Measurements from ENCODE around the gene LARP4B.
"Not testable (repeated sequence)": the region's sequence is repeated elsewhere in the genome, so short reads cannot be mapped to it uniquely, and the experiment has no call there.

The LARP4B gene

DNA sequence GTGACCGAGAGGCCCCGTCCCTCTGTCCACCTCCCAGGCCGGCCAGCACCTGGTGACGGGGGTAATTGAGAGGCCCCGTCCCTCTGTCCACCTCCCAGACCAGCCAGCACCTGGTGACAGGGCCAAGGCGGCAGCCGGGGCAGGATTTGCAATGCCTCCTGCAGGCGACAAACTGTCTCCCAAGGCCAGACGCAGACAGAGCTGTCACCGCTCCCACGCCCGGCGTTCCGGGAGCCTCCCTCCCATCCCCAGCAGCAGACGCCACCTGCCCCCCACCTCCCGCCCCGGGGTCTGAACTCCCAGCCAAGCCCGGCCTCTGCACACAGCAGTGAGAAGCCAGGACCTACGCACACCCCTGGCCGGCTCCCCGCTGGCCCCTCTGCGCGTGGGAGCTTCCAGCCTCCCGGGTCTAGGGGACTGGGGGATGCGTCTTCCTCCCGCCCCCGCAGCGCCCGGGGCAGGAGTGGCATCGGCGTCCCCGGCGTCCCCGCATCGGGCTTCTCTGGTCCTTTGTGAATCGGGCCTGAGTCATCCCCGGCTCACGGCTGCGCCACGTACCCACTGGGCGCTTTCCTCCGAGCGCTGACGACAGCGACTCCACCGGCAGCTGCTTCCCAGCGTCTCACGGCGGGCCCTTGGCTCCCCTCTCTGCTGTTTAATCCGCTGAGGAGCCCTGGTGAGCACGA is 147.0 kb downstream of the LARP4B start:
- DNase-seq: no peak

DNA sequence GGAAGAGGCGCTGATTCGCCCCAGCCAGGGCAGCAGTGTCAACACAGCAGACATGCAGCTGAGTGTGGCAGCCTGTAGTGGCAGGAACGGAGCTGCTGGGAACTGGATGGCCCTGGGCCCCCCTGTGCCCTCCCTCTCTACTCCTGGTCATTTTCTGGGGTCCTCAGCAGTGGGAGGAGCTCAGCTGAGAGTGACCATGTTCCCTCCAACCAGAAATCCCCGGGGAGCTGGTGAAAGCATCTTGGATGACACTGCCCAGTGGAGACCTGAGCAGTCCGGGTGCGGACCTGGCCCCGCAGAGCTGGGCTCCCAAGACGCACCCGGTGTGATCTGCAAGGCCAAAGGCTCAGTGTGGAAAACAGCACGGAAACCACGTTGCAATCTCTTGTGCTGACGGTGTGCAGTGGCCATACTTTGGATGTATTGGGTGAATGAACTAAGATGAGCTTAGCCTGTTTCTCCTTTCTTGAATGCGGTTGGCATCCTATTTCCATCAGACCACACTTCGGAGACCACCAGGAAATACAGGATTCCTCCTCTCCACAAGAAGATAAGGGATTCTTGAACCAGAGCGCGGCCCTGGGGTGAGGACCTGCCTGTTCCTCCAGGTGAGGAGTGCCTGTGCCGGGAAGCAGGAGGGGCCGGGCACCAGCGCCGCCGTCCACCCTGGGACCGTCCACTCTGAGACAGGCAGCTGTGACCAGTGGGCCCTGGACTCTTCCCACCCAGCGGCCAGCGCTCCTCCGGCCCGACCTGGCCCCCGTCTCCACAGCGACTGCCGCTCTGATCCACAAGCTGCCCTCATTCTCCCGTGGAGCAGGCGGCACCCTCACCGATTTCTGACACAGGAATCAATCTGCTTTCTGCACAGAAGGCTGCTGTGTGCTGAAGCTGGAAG is 148.5 kb downstream of the LARP4B start:
- no peak for DNase-seq

DNA sequence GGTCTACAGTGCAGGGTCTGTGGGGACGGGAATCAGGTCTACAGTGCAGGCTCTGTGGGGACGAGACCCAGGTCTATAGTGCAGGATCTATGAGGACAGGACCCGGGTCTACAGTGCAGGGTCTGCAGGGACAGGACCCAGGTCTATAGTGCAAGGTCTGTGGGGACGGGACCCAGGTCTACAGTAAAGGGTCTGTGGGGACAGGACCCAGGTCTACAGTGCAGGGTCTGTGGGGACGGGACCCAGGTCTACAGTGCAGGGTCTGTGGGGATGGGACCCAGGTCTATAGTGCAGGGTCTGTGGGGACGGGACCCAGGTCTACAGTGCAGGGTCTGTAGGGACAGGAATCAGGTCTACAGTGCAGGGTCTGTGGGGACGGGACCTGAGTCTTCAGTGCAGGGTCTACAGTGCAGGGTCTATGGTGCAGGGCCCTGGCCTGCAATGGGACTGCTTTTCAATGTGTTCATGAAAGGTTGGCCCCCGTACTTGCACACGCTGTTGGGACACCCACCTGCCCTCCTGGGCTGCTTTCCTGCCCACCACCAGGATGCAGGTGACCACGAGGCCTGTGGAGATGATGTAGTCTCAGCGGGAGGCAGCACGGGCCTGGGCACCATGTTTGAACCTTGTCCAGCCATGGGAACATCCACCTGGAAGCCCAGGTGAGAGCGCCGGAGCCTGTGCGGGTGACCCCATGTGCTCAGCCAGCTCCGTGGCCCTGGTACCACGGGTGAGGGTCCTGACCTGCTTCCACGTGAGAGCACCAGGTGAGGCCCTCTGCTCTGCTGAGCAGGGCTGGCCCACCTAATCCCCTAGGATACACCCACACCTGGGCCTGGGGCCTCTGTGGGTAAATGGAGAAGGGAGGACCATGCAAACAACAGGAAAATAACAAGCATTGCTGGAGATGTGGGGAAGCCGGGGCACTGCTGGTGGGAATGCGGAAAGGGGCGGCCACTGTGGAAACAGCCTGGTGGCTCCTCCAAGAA is 150.7 kb downstream of the LARP4B start:
- no peak for DNase-seq

DNA sequence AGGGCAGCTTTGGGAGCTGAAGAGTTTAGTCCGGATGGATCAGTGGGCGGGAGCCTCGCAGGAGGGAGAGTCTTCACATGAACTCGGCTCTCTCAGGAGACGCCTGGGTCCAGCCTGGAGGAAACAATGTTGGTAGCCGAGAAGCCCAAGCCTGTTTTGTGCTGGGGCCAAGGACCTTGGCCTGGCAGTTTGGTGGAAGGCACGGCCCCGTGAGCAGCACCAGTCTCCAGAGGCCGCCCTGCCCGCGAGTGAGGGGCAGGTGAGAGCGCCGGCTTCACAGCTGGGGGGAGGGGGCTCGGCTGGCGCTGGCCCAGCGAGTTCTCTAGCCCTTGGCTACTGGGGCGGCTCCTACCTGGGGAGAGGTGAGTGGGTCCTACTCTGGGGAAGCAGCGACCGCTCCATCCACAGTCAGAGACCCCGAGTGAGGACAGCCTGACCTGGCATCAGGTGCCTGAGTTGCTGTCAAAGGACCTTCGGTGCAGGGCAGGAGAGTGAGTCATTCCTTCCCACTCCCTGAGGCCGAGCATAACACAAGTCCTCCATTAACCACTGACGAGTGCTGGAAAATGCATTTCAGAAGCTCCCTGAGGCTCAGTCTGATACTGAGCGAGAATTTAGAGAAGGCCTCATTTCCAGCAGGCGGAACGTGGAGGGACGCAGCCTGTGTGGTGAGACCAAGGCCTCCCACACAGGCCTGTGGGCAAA is 152.7 kb downstream of the LARP4B start:
- no peak for DNase-seq

DNA sequence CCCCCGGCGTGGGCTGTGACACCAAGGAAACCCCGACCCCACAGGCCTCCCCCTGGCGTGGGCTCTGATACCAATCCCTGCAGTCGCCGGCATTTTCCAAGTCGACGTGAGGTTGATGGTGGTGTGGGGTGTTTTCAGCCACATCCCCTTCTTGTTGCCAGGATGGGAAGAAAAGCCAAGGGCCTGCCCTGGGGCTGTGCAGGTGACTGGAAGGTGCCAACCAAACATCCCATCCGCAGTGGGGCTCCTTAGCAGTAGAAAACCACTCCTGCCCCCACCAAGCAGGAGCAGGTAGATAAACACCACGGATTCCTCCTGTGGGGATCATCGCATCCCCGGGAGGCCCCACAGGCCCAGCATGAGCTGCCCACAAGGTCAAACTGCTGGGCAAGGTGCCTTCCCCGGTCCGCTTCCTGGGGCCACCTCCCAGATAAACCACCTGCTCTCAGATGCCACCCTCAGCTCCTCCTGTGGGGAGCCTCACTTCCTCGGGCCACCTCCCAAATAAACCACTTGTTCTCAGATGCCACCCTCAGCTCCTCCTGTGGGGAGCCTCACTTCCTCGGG is 153.5 kb downstream of the LARP4B start:
- DNase-seq: no peak

DNA sequence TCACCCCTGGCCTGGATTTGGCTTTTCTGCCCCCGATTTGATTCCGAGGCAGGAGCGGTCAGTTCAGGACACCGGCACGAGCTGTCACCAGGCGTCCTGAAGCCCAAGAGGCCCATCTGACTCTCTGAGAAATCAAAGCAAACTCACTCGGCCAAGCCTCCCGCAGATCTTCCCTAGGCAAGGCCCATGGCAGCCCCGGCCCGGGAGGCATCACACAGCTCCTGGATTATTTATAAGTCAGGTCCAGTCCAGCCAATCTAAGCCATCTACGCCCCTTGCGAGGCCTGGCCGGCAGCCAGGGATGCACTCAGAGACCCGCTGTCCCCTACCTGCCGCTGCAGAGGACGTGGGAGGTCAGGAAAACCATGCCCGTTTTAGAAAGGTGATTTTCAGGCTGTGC is 154.7 kb downstream of the LARP4B start:
- no peak for DNase-seq

DNA sequence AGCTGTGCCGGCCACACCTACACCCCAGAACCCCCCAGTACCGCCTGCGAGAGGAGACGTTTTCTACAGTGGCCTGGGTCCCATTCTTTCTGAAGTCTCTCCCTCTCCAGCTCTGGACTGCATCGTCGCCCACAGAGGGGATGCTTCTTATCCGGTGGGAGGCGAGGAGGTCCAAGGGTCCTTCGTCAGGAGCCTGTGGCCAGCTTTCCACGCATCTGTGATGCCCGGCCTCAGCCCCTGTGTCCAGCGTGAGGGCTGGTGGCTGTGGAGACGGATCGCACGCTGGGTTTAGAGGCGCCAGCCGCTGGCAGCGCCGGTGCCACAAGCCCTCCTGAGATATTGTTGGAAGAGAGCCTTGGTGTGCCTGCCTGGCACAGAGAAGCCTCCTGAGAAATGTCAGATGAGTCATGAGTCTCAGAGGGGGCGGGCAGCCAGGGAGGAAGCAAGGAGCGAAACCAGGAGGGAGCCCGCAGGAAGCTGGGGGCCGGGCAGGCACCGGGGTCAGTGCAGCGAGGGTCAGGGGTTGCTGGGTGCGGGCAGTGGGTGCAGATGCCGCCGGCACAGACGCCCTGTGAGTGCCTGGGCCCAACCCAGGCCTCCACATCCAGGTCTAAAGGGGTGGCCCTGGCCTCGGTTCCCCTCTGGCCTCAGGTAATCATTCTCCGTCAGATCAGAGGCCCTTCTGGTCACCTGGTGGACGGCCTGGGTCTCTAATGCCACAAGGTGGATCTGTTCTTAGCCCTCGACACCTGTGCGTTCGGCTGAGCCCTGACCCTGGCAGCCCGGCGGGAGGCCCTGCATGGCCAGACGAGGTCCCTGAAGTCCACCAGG is 156.0 kb downstream of the LARP4B start:
- no peak for DNase-seq

DNA sequence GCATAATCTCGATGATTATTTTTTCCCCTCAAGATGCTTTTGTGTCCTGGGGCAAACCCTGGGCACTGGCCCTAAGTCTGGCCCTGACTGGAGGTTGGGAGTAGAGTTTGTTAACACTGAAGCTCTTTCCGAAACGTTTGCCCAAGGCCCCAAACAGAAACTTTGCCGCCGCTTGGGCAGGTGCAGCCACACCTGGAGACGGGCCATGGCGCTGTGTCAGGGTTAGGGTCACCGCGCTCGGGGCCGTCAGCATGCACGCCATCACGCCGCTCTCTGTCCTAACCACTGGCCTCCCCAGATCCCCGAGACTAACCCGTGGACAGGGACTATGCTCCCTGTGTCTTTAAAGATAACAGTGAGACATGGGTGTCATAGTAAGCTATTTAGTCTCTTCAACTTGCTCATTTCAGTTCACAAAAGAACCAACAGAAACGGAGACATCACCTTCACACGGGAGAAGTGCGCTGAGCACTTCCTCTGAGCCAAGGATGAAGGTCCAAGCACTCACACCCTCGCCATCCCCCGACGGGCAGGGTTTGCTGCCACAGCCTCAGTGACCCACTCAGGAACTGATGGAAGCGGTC is 156.8 kb downstream of the LARP4B start:
- DNase-seq: no peak

DNA sequence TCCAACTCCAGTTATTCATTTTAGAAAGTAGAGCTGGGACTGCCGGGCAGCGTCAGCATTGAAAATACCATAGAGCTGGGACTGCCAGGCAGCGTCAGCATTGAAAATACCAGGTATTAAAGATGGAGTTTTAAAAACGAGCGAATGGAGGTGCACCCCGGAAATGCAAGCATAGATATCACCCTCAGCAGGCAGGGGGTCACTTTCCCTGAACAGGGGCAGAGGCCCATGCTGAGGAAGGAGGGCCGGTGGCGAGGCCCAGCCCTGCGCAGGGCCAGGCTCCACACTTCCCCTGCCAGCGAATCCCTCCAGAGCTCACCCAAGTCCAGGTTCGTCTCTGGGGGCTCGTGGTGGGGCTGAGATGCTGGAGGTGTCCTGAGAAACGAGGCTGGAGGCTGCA is 157.3 kb downstream of the LARP4B start:
- DNase-seq: no peak

DNA sequence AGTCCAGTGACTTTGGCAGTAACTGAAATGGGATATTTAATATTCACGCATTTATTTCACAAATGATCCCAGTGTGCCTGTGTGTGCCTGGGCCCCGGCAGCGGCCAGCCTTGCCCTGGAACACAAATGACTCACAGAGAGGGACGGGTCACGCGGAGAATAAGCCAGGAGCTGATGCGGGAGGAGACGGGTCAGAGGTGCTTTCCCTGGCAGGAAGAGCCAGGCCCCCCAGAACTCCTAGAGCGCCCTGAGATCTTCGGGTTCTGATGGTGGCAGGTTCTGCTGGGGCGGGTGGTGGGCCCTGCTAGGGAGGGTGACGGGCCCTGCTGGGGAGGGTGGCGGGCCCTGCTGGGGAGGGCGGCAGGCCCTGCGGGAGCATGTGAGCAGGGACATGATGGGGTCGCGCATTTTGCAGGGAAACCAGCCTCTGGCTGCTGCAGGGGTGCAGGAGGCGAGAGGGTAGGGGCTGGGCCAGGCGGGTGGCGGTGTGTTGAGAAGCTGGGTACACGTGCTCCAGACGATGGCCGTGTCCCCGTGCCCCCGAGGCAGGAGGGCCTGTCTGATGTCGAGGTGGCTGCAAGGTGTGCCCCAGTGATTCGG is 157.8 kb downstream of the LARP4B start:
- DNase-seq: no peak

DNA sequence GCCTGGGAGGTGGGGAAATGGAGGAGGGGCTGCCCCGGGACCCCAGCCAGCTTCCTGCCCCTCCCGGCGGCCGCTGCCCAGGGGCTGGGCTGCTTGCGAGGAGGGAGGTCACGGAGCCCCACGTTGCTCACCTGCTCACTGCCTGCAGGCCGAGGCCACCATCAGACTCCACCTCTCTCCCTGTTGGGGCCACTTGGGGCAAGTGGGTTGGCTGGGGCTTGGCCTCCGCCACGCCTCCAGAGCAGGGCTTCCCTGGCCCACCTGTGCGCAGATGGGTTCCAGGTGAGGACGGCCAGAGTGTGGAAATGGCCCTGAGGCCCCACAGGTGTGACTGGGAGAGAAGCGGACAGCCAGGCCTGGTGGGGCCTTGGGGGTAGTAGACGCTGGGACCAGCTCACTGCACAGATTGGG is 159.3 kb downstream of the LARP4B start:
- no peak for DNase-seq

DNA sequence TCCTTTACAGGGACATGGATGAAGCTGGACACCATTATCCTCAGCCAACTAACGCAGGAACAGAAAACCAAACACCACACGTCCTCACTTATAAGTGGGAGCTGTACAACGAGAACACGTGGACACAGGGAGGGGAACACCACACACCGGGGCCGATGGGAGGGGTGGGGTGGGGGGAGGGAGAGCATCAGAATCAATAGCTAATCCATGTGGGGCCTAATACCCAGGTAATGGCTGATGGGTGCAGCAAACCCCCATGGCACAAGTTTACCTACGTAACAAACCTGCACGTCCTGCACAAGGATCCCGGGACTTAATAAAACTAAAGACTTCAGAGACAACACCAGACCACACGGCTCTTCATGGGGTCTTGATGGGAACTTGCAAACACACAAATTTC is 159.9 kb downstream of the LARP4B start:
- no peak for DNase-seq

DNA sequence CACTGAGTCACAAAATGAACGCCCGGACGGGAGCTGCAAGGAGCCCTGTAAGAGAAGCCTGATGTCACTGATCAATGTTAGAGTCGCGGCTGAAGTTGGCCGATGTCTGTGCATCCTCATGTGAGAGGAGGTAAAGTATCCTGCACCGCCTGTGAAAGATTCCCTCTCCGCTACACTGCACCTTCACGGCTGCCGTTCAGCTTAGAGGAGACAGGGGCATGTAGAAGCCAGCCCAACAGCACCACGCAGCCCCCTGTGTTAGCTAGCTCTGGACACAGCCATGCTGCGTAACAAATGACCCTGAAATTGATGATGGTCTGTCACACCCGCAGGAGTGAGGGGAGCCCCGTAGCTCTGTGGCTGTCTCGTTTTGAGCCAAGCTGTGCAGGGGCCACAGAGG is 160.5 kb downstream of the LARP4B start:
- no peak for DNase-seq

DNA sequence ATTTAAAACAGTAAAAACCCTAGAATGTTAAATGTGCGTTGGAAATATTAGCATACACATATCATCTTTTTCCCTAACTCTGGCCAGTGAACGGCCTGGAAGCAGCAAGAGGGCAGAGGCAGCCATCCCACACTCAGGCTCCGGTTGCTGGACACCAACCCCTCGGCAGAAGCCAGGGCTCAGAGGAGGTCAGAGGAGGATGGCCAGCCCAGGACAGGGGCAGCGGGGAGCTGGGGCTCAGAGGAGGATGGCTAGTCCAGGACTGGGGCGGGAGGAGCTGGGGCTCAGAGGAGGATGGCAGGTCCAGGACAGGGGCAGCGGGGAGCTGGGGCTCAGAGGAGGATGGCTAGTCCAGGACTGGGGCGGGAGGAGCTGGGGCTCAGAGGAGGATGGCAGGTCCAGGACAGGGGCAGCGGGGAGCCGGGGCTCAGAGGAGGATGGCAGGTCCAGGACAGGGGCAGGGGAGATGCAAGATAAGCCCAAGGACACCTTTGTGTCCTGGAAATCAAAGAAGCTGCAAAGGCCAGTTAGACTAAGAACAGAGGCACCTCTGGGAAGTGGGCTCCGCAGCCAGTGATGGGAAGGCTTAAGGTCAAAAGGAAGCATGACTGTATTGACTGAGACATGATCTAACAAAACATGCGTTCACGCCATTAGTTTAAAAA is 161.3 kb downstream of the LARP4B start:
- DNase-seq: not testable (repeated sequence)

DNA sequence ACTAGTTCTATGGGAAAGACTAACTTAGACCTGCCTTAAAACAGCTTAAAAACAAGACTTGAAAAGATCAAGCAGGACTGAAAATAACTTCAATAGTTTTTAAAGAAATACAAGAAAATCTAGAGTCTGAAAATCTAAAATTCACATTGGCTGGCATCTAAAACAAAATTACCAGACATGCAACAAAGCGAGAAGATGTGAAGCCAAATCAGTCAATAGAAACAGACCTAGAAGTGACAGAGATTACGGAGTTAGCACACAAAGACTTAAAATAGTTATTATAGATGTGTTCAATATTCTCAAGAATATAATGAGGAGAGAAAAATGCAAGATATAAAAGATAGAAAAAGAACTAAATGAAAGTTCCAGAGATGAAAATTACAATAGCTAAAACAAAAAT is 163.7 kb downstream of the LARP4B start:
- DNase-seq: no peak

DNA sequence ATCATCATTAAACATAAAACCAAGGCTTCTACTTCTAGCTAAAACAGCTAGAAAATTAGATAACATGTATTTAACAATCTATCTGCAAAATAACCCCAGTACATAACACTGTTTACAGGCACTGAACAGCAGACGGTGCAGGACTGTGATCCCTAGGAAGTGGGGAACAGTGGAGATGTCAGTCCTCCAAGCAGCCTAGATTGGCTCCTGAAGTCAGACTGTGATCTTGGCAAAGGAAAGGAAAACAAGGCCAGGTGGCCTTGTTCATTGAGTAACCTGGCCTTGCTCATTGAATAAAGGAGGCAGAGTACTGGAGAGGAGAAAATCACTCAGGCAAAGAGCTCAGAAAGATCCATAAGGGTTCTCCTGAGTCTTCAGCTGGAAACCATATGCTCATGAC is 164.3 kb downstream of the LARP4B start:
- DNase-seq: no peak

DNA sequence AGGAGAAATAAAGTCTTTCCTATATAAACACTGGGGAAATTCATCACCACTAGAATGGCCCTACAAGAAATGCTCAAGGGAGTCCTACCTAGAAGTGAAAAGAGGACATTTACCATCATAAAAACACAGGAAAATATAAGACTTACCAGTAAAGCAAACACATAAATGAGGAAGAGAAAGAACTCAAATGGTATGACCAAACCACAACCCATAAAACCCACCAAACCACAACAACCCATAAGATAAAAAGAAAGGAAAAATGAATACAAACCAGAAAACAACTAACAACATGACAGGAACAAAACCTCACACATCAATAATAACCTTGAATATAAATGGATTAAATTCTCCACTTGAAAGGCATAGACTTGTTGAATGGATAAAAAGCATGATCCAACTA is 170.1 kb downstream of the LARP4B start:
- no peak for DNase-seq

DNA sequence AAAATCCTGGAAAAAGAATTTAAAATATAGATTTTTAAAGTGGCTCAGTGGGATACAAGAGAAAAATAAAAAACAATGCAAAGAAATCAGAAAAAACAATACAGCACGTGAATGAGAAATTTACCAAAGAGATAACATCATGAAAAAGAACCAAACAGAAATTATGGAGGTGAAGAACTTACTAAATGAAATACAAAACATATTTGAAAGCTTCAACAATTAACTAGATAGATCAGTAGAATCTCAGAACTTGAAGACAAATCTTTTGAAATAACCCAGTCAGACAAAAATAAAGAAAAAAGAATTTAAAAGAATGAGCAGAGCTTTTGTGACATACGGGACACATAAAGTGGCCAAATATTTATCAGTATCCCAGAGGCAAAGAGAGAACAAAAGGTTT is 170.9 kb downstream of the LARP4B start:
- no peak for DNase-seq

DNA sequence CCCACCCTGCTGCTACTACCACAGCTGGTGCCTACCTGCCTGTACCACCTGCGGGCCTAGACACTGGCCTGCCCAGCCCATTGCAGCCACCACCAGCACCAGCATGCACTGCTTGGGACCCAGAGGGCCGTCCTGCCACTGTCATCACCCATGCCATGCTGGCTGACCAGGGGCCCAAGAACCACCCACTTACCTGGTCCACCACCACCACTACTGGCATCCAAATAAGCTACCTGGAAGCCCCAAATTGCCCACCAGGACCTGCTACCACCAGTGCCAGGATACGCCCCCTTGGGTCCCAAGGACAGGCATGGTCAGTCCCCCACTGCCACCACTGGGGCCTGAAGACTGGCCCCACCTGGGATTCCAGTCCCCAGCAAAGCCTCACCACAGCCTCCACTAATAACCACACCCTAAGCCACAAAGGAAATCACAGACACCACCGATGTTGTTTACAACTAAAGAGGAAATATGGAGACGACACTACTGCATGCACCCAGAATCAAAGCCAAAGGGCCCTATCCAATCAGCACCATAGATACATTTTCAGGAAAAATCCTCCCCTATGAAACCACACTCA is 171.5 kb downstream of the LARP4B start:
- no peak for DNase-seq

All from CD4-positive, alpha-beta T cell treated with Interleukin-21 for 1 hour (primary cell).